SK-N-SH (cell line): ENCODE results near the gene FAM9B. TPM values are rescaled to one million over a fixed set of nuclear protein-coding genes. Genes with fewer than 3 reads are reported as not detected.

Source experiments
- CTCF ChIA-PET: fragments of 300-600, 350-600 bp; formaldehyde crosslinking; extraction: SDS; loops from one replicate; lab custom pipeline; 2021; lab: Yijun Ruan, JAX
- POLR2A ChIA-PET: fragments of 350-600 bp; sonication (Branson Sonifier 250); formaldehyde crosslinking; extraction: SDS; loops from one replicate; lab custom pipeline; 2020; ENCODE audit warnings: antibody characterized with exemption, inconsistent platforms; lab: Yijun Ruan, JAX
- DNase-seq: peaks from one replicate; pipeline ENCODE4 v3.0.0; 2012
- H2AFZ ChIP-seq: fragments of 200-600 bp; sonication (generic); 2 replicates; pipeline ENCODE4 v1.8.1; 2016; ENCODE audit warnings: antibody characterized with exemption, mild to moderate bottlenecking, low read depth
- H3F3A ChIP-seq: fragments of 200-600 bp; sonication (generic); replicated peaks from 2 replicates; pipeline ENCODE3; 2016; ENCODE audit warnings: antibody characterized with exemption, mild to moderate bottlenecking; ENCODE audit not compliant: insufficient read depth
- H3K27ac ChIP-seq, 2 experiments: fragments of 200-500 bp in 1 of 2; fragments of 200-600 bp in 1 of 2; sonication (Bioruptor generic) in 1 of 2; sonication (generic), shearing (Covaris generic) in 1 of 2; 2 replicates each; pipeline versions ENCODE4 v1.5.1 to v1.6.1; 2014 to 2016; ENCODE audit warnings: low read depth in 2 of 2, inconsistent platforms in 1 of 2, low read length in 1 of 2, mild to moderate bottlenecking in 1 of 2, mixed read lengths in 1 of 2
- H3K27me3 ChIP-seq: fragments of 200-600 bp; sonication (generic), shearing (Covaris generic); 2 replicates; pipeline ENCODE4 v1.6.1; 2016; ENCODE audit warnings: mixed run types; ENCODE audit not compliant: insufficient read depth
- H3K36me3 ChIP-seq, 2 experiments: fragments of 200-500 bp in 1 of 2; fragments of 200-600 bp in 1 of 2; sonication (Bioruptor generic) in 1 of 2; sonication (generic) in 1 of 2; replicated peaks in 1 of 2; 2 replicates each; pipeline versions ENCODE3 to v1.5.1; 2014 to 2016; ENCODE audit warnings: low read length in 1 of 2, mild to moderate bottlenecking in 1 of 2; ENCODE audit not compliant: insufficient read depth in 2 of 2, control insufficient read depth in 1 of 2
- H3K4me1 ChIP-seq, 2 experiments: fragments of 200-500 bp in 1 of 2; fragments of 200-600 bp in 1 of 2; sonication (Bioruptor generic) in 1 of 2; sonication (generic), shearing (Covaris generic) in 1 of 2; 2 replicates each; pipeline versions ENCODE4 v1.5.1 to v1.6.1; 2014 to 2016; ENCODE audit warnings: low read depth in 1 of 2, low read length in 1 of 2, mixed run types in 1 of 2; ENCODE audit not compliant: insufficient read depth in 2 of 2, control insufficient read depth in 1 of 2
- H3K4me2 ChIP-seq: fragments of 200-600 bp; sonication (generic), shearing (Covaris generic); 2 replicates; pipeline ENCODE4 v1.6.1; 2017; ENCODE audit warnings: mixed run types
- H3K4me3 ChIP-seq, 2 experiments: fragments of 200-500 bp in 1 of 2; fragments of 200-600 bp in 1 of 2; sonication (Bioruptor generic) in 1 of 2; sonication (generic), shearing (Covaris generic) in 1 of 2; 2 replicates each; pipeline versions ENCODE4 v1.5.1 to v1.8.1; 2014 to 2016; ENCODE audit warnings: low read depth in 2 of 2, inconsistent platforms in 1 of 2, low read length in 1 of 2, mild to moderate bottlenecking in 1 of 2, mixed read lengths in 1 of 2, moderate library complexity in 1 of 2
- H3K79me2 ChIP-seq: fragments of 200-600 bp; sonication (generic); 2 replicates; pipeline ENCODE4 v1.8.1; 2017; ENCODE audit warnings: mild to moderate bottlenecking; ENCODE audit not compliant: insufficient read depth
- H3K9ac ChIP-seq: fragments of 200-600 bp; sonication (generic); 2 replicates; pipeline ENCODE4 v1.6.1; 2017; ENCODE audit warnings: mixed run types
- H3K9me2 ChIP-seq: fragments of 200-600 bp; sonication (generic); 2 replicates; pipeline ENCODE4 v1.6.1; 2017; ENCODE audit warnings: mixed run types
- H3K9me3 ChIP-seq: fragments of 200-600 bp; sonication (generic); 2 replicates; pipeline ENCODE4 v1.6.1; 2017; ENCODE audit warnings: mixed run types, mild to moderate bottlenecking, moderate library complexity
- H4K20me1 ChIP-seq: fragments of 200-600 bp; sonication (generic); 2 replicates; pipeline ENCODE4 v1.6.1; 2017; ENCODE audit warnings: mild to moderate bottlenecking, mixed run types; ENCODE audit not compliant: insufficient read depth
- CHD2 ChIP-seq: fragments of 150-350 bp; IDR thresholded peaks from 2 replicates; pipeline ENCODE4 v1.6.1; 2018; ENCODE audit warnings: low read length; ENCODE audit not compliant: partially characterized antibody
- FOXM1 ChIP-seq: IDR thresholded peaks from 2 replicates; pipeline ENCODE4 v1.4.0; 2012; ENCODE audit warnings: low read depth, mild to moderate bottlenecking
- JUND ChIP-seq: IDR thresholded peaks from 2 replicates; pipeline ENCODE4 v1.4.0; 2012
- MXI1 ChIP-seq: IDR thresholded peaks from 2 replicates; pipeline ENCODE4 v1.6.1; 2012; ENCODE audit warnings: mild to moderate bottlenecking, low read depth, low read length, improper control_type of control experiment
- NFIC ChIP-seq: IDR thresholded peaks from 2 replicates; pipeline ENCODE4 v1.4.0; 2012; ENCODE audit warnings: borderline replicate concordance
- POLR2AphosphoS5 ChIP-seq: IDR thresholded peaks from 2 replicates; pipeline ENCODE4 v1.6.1; 2012; ENCODE audit warnings: low read depth, low read length
- RAD21 ChIP-seq: IDR thresholded peaks from 2 replicates; pipeline ENCODE4 v1.6.1; 2012; ENCODE audit warnings: mild to moderate bottlenecking, low read length
- RFX5 ChIP-seq: IDR thresholded peaks from 2 replicates; pipeline ENCODE4 v1.6.1; 2012; ENCODE audit warnings: mild to moderate bottlenecking, improper control_type of control experiment, low read length
- TCF12 ChIP-seq: IDR thresholded peaks from 2 replicates; pipeline ENCODE4 v1.4.0; 2012
- USF1 ChIP-seq: IDR thresholded peaks from 2 replicates; pipeline ENCODE4 v1.4.0; 2012; ENCODE audit warnings: low read depth, borderline replicate concordance
- USF2 ChIP-seq: fragments of 150-350 bp; IDR thresholded peaks from 2 replicates; pipeline ENCODE4 v1.6.1; 2017; ENCODE audit warnings: antibody characterized with exemption, low read length, low read depth, borderline replicate concordance
- YY1 ChIP-seq: IDR thresholded peaks from 2 replicates; pipeline ENCODE4 v1.4.0; 2012; ENCODE audit warnings: low read depth, mild to moderate bottlenecking
- WGBS: methylation state at CpG from one replicate; pipeline ENCODE4 v1.1.6; 2017; ENCODE audit warnings: low lambda C conversion rate; 5-methylcytosine and 5-hydroxymethylcytosine counted together
- polyA plus RNA-seq, 3 experiments: library from polyadenylated mRNA; depleted of rRNA; stranded (reverse); fragments of >200 nt; gene quantifications; 2 replicates each; pipeline ENCODE4 v1.2.3, GENCODE V29; 2012
- TF ChIP-seq, protein P1 (sequence below): IDR thresholded peaks from 2 replicates; pipeline ENCODE4 v1.4.0; 2012; ENCODE audit warnings: low read depth

Gene FAM9B
- polyA plus RNA-seq, 1 of the 3 experiments (the other 2 are of a cell fraction), result 0.03 TPM

GRCh38 chrX:9064694-9065093 lies 30.8 kb upstream of the FAM9B start:
- Histone ChIP-seq H3K4me2 (no peak overlapping the region), H3K27ac (no peak overlapping the region), H3K27me3 (no peaks in the 10 kb centered on the region), H3K9me3 (no peaks in the 10 kb centered on the region), H4K20me1 (no peaks in the 10 kb centered on the region), H3K79me2 (no peaks in the 10 kb centered on the region), H2AFZ (no peak overlapping the region), H3F3A (no peaks in the 10 kb centered on the region), H3K4me1 (no peaks in the 10 kb centered on the region; a peak in 1 of 4 replicates), H3K9me2 (no peaks in the 10 kb centered on the region), H3K4me3 (no peak overlapping the region), H3K9ac (no peak overlapping the region), H3K36me3 (no peaks in the 10 kb centered on the region)
- no peak for DNase-seq
- TF ChIP-seq FOXM1 (no peak), YY1 (no peak), NFIC (no peak), RAD21 (no peak), TCF12 (no peak), MXI1 (no peak), RFX5 (no peak), CHD2 (no peak)
- TF ChIP-seq, protein P1, sequence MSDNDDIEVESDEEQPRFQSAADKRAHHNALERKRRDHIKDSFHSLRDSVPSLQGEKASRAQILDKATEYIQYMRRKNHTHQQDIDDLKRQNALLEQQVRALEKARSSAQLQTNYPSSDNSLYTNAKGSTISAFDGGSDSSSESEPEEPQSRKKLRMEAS, result no peak
- ChIA-PET POLR2A (no interaction called here), CTCF (no interaction called here)

GRCh38 chrX:9062641-9063040 lies 28.7 kb upstream of the FAM9B start:
- H3K9me2 ChIP-seq, result no peaks in the 10 kb centered on the region
- H3K4me2 ChIP-seq, result no peak overlapping the region
- H3K9me3 ChIP-seq, result no peaks in the 10 kb centered on the region
- H3K27me3 ChIP-seq, result no peaks in the 10 kb centered on the region
- H2AFZ ChIP-seq, result no peak overlapping the region
- no peaks in the 10 kb centered on the region; a peak in 1 of 4 replicates for H3K4me1 ChIP-seq
- no peaks in the 10 kb centered on the region for H3K36me3 ChIP-seq
- TF ChIP-seq USF1, result no peak
- no peak for TF ChIP-seq JUND
- no peak for TF ChIP-seq POLR2AphosphoS5
- no peak for TF ChIP-seq USF2
- no peak for TF ChIP-seq RAD21
- TF ChIP-seq YY1, result no peak
- TF ChIP-seq RFX5, result no peak
- no peaks in the 10 kb centered on the region for H4K20me1 ChIP-seq
- no peak overlapping the region for H3K4me3 ChIP-seq
- no peak for DNase-seq
- 10% methylated on average over 3 of the region's 3 CpGs for WGBS
- ChIA-PET CTCF (no interaction called here), POLR2A (no interaction called here)
- H3F3A ChIP-seq, result no peaks in the 10 kb centered on the region
- H3K9ac ChIP-seq, result no peak overlapping the region
- H3K27ac ChIP-seq, result no peak overlapping the region
- no peaks in the 10 kb centered on the region for H3K79me2 ChIP-seq
